Measurements from ENCODE around the gene SMC1B. TPM values are rescaled to one million over a fixed set of nuclear protein-coding genes. Genes with fewer than 3 reads are reported as not detected.
"Not testable (repeated sequence)": the region's sequence is repeated elsewhere in the genome, so short reads cannot be mapped to it uniquely, and the experiment has no call there.

The SMC1B gene
- total RNA-seq, 1 donor from 2014 or later, result 0.56 TPM

- intact Hi-C loops (cut with micrococcal nuclease), result no loop called here
- Mint-ChIP-seq H3K36me3 (ENCODE audit: low read depth) (no peaks in the 10 kb centered on the region), H3K4me1 (peaks cover 13% of the 10 kb centered on the region), H3K27me3 (no peaks in the 10 kb centered on the region), H3K9me3 (no peaks in the 10 kb centered on the region), H3K4me3 (no peak overlapping the region), H3K27ac (no peak overlapping the region)
- no peak for DNase-seq
Measured at GRCh38 chr22:45295492-45295891, 117.9 kb downstream of the SMC1B start.

GRCh38 chr22:45295004-45295403 lies 118.4 kb downstream of the SMC1B start:
- intact Hi-C loops (cut with micrococcal nuclease); H3K9me3 Mint-ChIP-seq; H3K4me3 Mint-ChIP-seq; H3K27ac Mint-ChIP-seq; DNase-seq; H3K27me3 Mint-ChIP-seq; H3K36me3 Mint-ChIP-seq (ENCODE audit: low read depth): not testable (repeated sequence)
- peaks cover 13% of the 10 kb centered on the region for H3K4me1 Mint-ChIP-seq

Other genes with a start within 250 kb of the SMC1B start
- 167 and 168 TPM in 2 replicates for gene NUP50, start 249.7 kb downstream of the SMC1B start, total RNA-seq
- 45.3 and 45.6 TPM in 2 replicates for gene KIAA0930, start 172.7 kb downstream of the SMC1B start, total RNA-seq
- gene UPK3A, start 128.7 kb downstream of the SMC1B start, total RNA-seq, result not detected in 2 replicates
- 32.0 and 32.5 TPM in 2 replicates for gene FAM118A, start 103.7 kb downstream of the SMC1B start, total RNA-seq
- 12.4 and 13.5 TPM in 2 replicates for gene RIBC2, start 94 bp upstream of the SMC1B start, total RNA-seq
- gene FBLN1, start 89.3 kb upstream of the SMC1B start, total RNA-seq, result not detected in 2 replicates